Epidermal melanocyte (primary cell): Measurements from ENCODE around the gene MYO1E.
"Not testable (repeated sequence)": the region's sequence is repeated elsewhere in the genome, so short reads cannot be mapped to it uniquely, and the experiment has no call there.

Source experiments
- DNase-seq: peaks from one replicate; pipeline ENCODE4 v3.0.0; 2011; ENCODE audit warnings: low spot score; ENCODE audit not compliant: insufficient read length

MYO1E gene

GRCh38 chr15:59387196-59387878 lies 14.7 kb upstream of the MYO1E start:
- not testable (repeated sequence) for DNase-seq

- DNase-seq: no peak
These were observed 12.5 kb upstream of the MYO1E start for GRCh38 chr15:59385171-59385570.

GRCh38 chr15:59384507-59384906 lies 11.8 kb upstream of the MYO1E start:
- no peak for DNase-seq

GRCh38 chr15:59380902-59381610 lies 8.4 kb upstream of the MYO1E start:
- DNase-seq: no peak

GRCh38 chr15:59379531-59379930 lies 6.9 kb upstream of the MYO1E start:
- DNase-seq: no peak

- DNase-seq: no peak
These were observed 6.2 kb upstream of the MYO1E start for GRCh38 chr15:59378855-59379254.

GRCh38 chr15:59377924-59378323 lies 5.3 kb upstream of the MYO1E start:
- no peak for DNase-seq

GRCh38 chr15:59376733-59377132 lies 4.1 kb upstream of the MYO1E start:
- DNase-seq: no peak

- no peak for DNase-seq
These were observed 544 bp upstream of the MYO1E start for GRCh38 chr15:59373215-59373614.

GRCh38 chr15:59371458-59372351 lies 966 bp downstream of the MYO1E start:
- DNase-seq: no peak

GRCh38 chr15:59369597-59369996 lies 3.1 kb downstream of the MYO1E start:
- DNase-seq: no peak

- no peak for DNase-seq
These were observed 5.6 kb downstream of the MYO1E start for GRCh38 chr15:59367022-59367451.

- DNase-seq: no peak
These were observed 6.2 kb downstream of the MYO1E start for GRCh38 chr15:59366333-59367021.

GRCh38 chr15:59364248-59364647 lies 8.4 kb downstream of the MYO1E start:
- DNase-seq: no peak

- no peak for DNase-seq
These were observed 10.3 kb downstream of the MYO1E start for GRCh38 chr15:59362331-59362730.

GRCh38 chr15:59360896-59361295 lies 11.8 kb downstream of the MYO1E start:
- no peak for DNase-seq

- DNase-seq: no peak
These were observed 12.4 kb downstream of the MYO1E start for GRCh38 chr15:59360305-59360704.

- no peak for DNase-seq
These were observed 16.9 kb downstream of the MYO1E start for GRCh38 chr15:59355730-59356129.

- no peak for DNase-seq
These were observed 18.1 kb downstream of the MYO1E start for GRCh38 chr15:59354417-59355031.

- DNase-seq: no peak
These were observed 18.7 kb downstream of the MYO1E start for GRCh38 chr15:59353994-59354416.

- no peak for DNase-seq
These were observed 20.0 kb downstream of the MYO1E start for GRCh38 chr15:59352683-59353082.
